Measurements from ENCODE around the gene BBIP1. TPM values are rescaled to one million over a fixed set of nuclear protein-coding genes. Genes with fewer than 3 reads are reported as not detected.

The BBIP1 gene
- total and polyA plus RNA-seq, 2 experiments from 2014 or later, result 14.8 to 56.5 TPM

GRCh38 chr10:110870823-110871297, 48.1 kb downstream of the BBIP1 start:
- Histone ChIP-seq H4K20me1 (replicated peaks; ENCODE audit: insufficient read depth) (no peaks in the 10 kb centered on the region), H3K27ac (ENCODE audit: low read depth) (peak overlapping the region; percentile 95), H3K79me2 (replicated peaks; ENCODE audit: insufficient read depth) (peaks cover 13% of the 10 kb centered on the region), H3K4me2 (peak overlapping the region; percentile 82), H2AFZ (peak overlapping the region; percentile 86), H3K9me2 (ENCODE audit: insufficient read depth) (no peaks in the 10 kb centered on the region), H3K27me3 (ENCODE audit: insufficient read depth) (no peaks in the 10 kb centered on the region), H3K4me3 (peak overlapping the region; percentile 61), H3K36me3 (ENCODE audit: insufficient read depth) (no peaks in the 10 kb centered on the region), H3F3A (replicated peaks; ENCODE audit: low read depth) (no peaks in the 10 kb centered on the region), H3K4me1 (ENCODE audit: insufficient read depth) (peaks cover 22% of the 10 kb centered on the region)
- Mint-ChIP-seq H3K27ac (peak overlapping the region; percentile 82), H3K9me3 (no peaks in the 10 kb centered on the region), H3K36me3 (ENCODE audit: low read depth) (no peaks in the 10 kb centered on the region; the same call in 2 of the 3 replicates), H3K4me1 (peaks cover 25% of the 10 kb centered on the region), H3K4me3 (peak overlapping the region; percentile 90), H3K27me3 (ENCODE audit: insufficient read depth, low read depth, poor library complexity) (peaks cover 6% of the 10 kb centered on the region)
- no peak for DNase-seq (ENCODE audit: low spot score)
- ATAC-seq, result no peak
- TF ChIP-seq ZNF331 (CRISPR knock-in tag; IDR thresholded peaks at IDR 0.05; ENCODE audit: low read depth) (no peak), CREB1 (CRISPR knock-in tag; IDR thresholded peaks at IDR 0.05; ENCODE audit: low read depth) (no peak), CTCF (conservative IDR thresholded peaks at IDR 0.05; ENCODE audit: low read depth in 2 of 2) (no peak), NANOG (IDR thresholded peaks at IDR 0.05; ENCODE audit: borderline replicate concordance) (no peak), EZH2phosphoT487 (IDR thresholded peaks at IDR 0.05; ENCODE audit: unreplicated experiment) (no peak), EZH2 (IDR thresholded peaks at IDR 0.05; ENCODE audit: low read depth, unreplicated experiment) (no peak), JUNB (IDR thresholded peaks at IDR 0.05; ENCODE audit: unreplicated experiment) (no peak)

GRCh38 chr10:110868981-110869380, 50.0 kb downstream of the BBIP1 start:
- H3K27ac ChIP-seq (ENCODE audit: low read depth), result no peak overlapping the region
- Mint-ChIP-seq H3K27ac (no peak overlapping the region; the same call in 1 of the 2 replicates), H3K36me3 (ENCODE audit: low read depth) (no peaks in the 10 kb centered on the region; the same call in 2 of the 3 replicates), H3K9me3 (no peaks in the 10 kb centered on the region), H3K27me3 (ENCODE audit: insufficient read depth, low read depth, poor library complexity) (peaks cover 6% of the 10 kb centered on the region), H3K4me3 (no peak overlapping the region), H3K4me1 (peaks cover 35% of the 10 kb centered on the region)
- no peaks in the 10 kb centered on the region for H3K36me3 ChIP-seq (ENCODE audit: insufficient read depth)
- no peaks in the 10 kb centered on the region for H3K27me3 ChIP-seq (ENCODE audit: insufficient read depth)
- no peak overlapping the region for H2AFZ ChIP-seq
- H3K4me2 ChIP-seq, result no peak overlapping the region
- ATAC-seq (no peak), DNase-seq (ENCODE audit: low spot score) (no peak)
- no peak overlapping the region for H3K4me3 ChIP-seq
- no peaks in the 10 kb centered on the region for H3K9me2 ChIP-seq (ENCODE audit: insufficient read depth)
- H3K4me1 ChIP-seq (ENCODE audit: insufficient read depth), result peaks cover 22% of the 10 kb centered on the region
- no peaks in the 10 kb centered on the region for H3F3A ChIP-seq (replicated peaks; ENCODE audit: low read depth)
- peaks cover 3% of the 10 kb centered on the region; the same call in 1 of the 2 replicates for H3K79me2 ChIP-seq (replicated peaks; ENCODE audit: insufficient read depth)
- no peaks in the 10 kb centered on the region for H4K20me1 ChIP-seq (replicated peaks; ENCODE audit: insufficient read depth)
- TF ChIP-seq EZH2 (IDR thresholded peaks at IDR 0.05; ENCODE audit: low read depth, unreplicated experiment) (no peak), CREB1 (CRISPR knock-in tag; IDR thresholded peaks at IDR 0.05; ENCODE audit: low read depth) (no peak), REST (IDR thresholded peaks at IDR 0.05; ENCODE audit: unreplicated experiment) (no peak), STAT1 (IDR thresholded peaks at IDR 0.05; ENCODE audit: unreplicated experiment) (no peak), ZNF114 (CRISPR knock-in tag; IDR thresholded peaks at IDR 0.05) (no peak), EZH2phosphoT487 (IDR thresholded peaks at IDR 0.05; ENCODE audit: unreplicated experiment) (no peak), JUNB (IDR thresholded peaks at IDR 0.05; ENCODE audit: unreplicated experiment) (no peak), POLR2AphosphoS5 (IDR thresholded peaks at IDR 0.05; ENCODE audit: low read depth) (no peak), CTCF (conservative IDR thresholded peaks at IDR 0.05; ENCODE audit: low read depth in 2 of 2) (no peak)

All from GM23338 (cell line).